IMR-90 (cell line): ENCODE results near the gene KLF1.

Experiments used
- CEBPB ChIP-seq: IDR thresholded peaks from 2 replicates; pipeline ENCODE4 v1.6.1; 2012; ENCODE audit warnings: low read depth, low read length, improper control_type of control experiment
- CTCF ChIP-seq: conservative IDR thresholded peaks from 2 replicates; pipeline ENCODE4 v1.5.1; 2012; ENCODE audit warnings: mild to moderate bottlenecking, low read depth, low read length, improper control_type of control experiment
- MXI1 ChIP-seq: IDR thresholded peaks from 2 replicates; pipeline ENCODE4 v1.6.1; 2012; ENCODE audit warnings: low read depth, mild to moderate bottlenecking, low read length, moderate library complexity, borderline replicate concordance
- POLR2A ChIP-seq: IDR thresholded peaks from 2 replicates; pipeline ENCODE4 v1.6.1; 2012; ENCODE audit warnings: mild to moderate bottlenecking, low read depth, low read length
- RAD21 ChIP-seq: IDR thresholded peaks from 2 replicates; pipeline ENCODE4 v1.6.1; 2012; ENCODE audit warnings: low read length, improper control_type of control experiment
- SMC3 ChIP-seq: fragments of 150-350 bp; IDR thresholded peaks from 2 replicates; pipeline ENCODE4 v1.6.1; 2016; ENCODE audit warnings: low read depth, mild to moderate bottlenecking, antibody characterized with exemption, low read length, moderate library complexity

GRCh38 chr19:12930002-12930645 is 43.1 kb upstream of the KLF1 start:
- TF ChIP-seq POLR2A (no peak), SMC3 (no peak), CTCF (no peak), RAD21 (no peak), CEBPB (no peak), MXI1 (no peak)
